Renal cortical epithelial cell (primary cell): ENCODE measurements around the gene PYROXD2. TPM values are rescaled to one million over a fixed set of nuclear protein-coding genes. Genes with fewer than 3 reads are reported as not detected.
"Not testable (repeated sequence)": the region's sequence is repeated elsewhere in the genome, so short reads cannot be mapped to it uniquely, and the experiment has no call there.

Experiments used
- DNase-seq: peaks from one replicate; pipeline ENCODE4 v3.0.0-alpha.2; 2011; ENCODE audit warnings: low read depth
- total RNA-seq: library from RNA; depleted of rRNA; stranded (reverse); fragments of >200 nt; gene quantifications from 2 replicates; pipeline ENCODE4 v1.2.3, GENCODE V29; 2014

Gene PYROXD2
- total RNA-seq, 1 donor from 2014 or later = 4.6 TPM

- no peak for DNase-seq
Measured at GRCh38 chr10:98366062-98366530, 48.9 kb downstream of the PYROXD2 start.

GRCh38 chr10:98365406-98366061 is 49.4 kb downstream of the PYROXD2 start:
- DNase-seq = no peak

GRCh38 chr10:98364432-98365102 is 50.4 kb downstream of the PYROXD2 start:
- no peak for DNase-seq

- no peak for DNase-seq
Measured at GRCh38 chr10:98363220-98363619, 51.8 kb downstream of the PYROXD2 start.

DNA sequence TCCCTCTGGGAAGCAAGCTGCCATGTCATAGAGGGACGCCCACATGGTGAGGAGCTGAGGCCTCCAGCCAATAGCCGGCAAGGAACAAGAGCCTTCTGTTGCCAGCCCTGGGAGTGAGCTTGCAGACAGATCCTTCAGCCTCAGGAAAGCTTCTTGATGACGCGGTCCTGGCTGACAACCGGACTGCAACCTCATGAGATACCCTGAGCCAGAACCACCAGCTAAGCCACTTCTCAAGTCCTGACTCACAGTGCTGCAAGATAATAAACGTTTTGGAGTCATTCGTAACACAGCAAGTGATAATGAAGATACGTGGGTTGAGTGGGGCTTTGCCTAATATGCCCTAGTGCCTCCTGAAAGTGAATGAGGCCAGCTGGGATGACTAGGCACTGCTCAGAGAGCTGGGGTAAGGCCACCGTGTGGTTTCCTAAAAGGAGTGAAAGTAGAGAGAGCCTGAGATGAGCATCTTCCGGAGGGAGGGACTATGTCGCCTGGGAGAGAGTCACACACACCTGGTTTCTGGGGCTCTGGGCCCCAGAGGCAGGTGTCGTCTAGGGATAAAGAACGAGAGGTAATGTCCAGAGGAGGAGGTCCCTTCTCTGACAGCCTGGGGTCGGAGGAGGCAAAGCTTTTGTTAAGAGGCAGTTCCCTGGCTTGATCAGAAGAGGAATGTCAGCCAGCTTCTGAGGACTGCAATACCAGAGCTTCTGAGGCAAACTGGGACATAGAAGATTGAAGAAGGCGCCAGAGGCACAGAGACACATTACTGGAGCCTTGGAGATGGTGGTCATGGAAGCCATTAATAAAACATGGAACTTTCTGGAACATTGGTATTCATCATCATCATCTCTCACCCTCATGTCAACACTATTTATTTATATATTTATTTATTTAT is 53.6 kb downstream of the PYROXD2 start:
- DNase-seq = peak; percentile 78

- peak; percentile 20 for DNase-seq
Measured at GRCh38 chr10:98357194-98357822, 57.7 kb downstream of the PYROXD2 start.

DNA sequence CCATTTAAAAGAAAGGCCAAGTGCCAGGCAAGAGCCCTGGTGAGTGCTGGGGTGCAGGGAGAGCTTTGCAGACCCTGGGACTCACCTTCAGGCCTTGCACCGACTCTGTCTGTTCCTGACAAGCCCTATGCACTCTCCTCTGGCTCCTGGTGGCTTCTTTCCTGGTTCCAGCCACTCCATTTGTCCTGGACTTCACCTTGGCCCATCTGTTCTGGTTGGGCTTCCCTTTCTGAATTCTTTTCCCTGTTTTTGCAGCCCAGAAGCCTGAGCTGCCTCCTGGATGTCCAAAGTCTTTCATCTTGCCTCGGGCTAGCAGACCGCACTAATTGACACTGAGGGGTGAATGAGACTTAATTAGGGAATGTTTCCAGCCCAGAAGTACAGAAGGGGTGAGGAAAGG is 60.5 kb downstream of the PYROXD2 start:
- no peak for DNase-seq

- DNase-seq = no peak
Measured at GRCh38 chr10:98353170-98353569, 61.8 kb downstream of the PYROXD2 start.

- no peak for DNase-seq
Measured at GRCh38 chr10:98351831-98352402, 63.1 kb downstream of the PYROXD2 start.

GRCh38 chr10:98349508-98349922 is 65.5 kb downstream of the PYROXD2 start:
- no peak for DNase-seq

DNA sequence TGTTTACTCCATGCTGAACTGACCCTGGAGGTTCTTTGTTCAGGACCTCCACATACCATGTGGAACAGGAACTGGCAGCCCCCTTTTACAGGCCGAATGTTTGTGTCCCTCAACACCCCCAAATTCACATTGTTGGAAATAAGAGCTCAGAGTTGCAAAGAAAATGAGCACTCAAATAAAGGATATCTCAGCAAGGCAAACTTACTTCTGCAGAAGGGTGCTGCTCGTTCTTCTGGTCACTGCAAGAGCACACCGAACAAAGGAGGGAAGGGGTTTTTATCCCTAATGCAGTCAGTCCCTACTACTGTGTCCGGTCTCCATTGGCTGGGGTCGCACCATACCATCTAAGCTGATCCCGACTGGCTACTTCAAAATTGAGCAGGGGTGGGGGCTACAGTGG is 68.1 kb downstream of the PYROXD2 start:
- no peak for DNase-seq

GRCh38 chr10:98344589-98345038 is 70.4 kb downstream of the PYROXD2 start:
- DNase-seq = no peak

DNA sequence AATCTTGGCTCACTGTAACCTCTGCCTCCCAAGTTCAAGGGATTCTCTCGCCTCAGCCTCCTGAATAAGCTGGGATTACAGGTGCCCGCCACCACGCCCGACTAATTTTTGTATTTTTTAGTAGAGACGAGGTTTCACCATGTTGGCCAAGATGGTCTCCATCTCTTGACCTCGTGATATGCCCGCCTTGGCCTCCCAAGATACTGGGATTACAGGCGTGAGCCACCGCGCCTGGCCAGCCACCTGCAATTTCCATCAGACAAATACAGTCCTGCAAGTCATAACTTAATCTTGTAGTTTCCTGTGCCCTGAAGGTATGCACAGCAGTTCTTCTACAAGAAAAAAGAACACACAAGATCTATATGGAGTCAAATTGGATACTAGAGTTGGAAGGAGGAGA is 73.3 kb downstream of the PYROXD2 start:
- DNase-seq = not testable (repeated sequence)

GRCh38 chr10:98340940-98341310 is 74.1 kb downstream of the PYROXD2 start:
- no peak for DNase-seq

DNA sequence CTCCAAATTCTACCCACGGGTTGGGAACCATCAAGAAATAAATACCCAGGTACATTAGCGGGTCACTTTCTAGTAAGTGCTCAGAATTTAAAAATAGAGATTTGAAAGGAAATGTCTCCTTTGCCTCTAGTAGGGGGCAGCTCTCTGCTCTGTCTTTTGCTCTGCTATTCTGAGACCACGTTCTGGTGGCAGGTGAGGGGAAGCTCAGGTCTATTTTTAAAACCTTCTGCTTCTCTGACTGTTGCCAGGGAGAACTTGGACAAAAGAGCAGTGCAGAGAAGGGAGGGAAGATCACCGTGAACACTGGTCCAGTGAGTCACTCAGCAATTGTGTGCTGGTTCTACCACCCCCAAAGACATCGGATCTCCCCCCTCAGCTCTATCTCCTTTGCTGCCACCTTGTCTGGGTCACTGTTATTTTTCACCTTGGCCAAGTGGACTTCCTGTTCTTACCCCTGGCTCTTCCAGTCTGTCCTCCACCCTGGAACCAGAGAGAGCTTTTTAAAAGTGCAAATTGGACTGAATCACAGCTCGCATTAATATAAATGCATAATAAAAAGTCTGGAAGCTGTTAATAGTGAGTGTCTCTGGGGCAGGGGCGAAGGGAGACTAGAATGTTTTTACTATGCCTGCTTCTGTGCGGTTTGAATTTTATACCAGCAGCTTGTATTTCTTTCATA is 74.6 kb downstream of the PYROXD2 start:
- no peak for DNase-seq

DNA sequence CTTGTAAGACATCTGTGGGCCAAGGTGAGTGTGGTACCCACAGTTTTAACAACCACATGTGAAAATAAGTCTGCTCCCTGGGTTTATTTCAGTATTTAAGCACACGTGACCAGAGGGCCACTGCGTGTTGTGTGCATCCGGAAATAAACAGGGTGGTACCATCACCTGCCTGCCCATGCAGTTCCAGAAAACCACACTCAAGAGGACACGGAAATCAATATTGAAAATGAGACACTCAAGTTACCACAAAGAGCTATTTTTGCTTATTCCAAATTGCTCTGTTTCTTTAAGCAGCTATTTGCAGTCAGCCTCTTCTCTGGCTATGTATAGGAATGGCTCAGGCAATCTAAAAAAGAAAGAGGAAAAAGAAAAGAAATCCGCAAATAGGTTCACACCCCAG is 75.2 kb downstream of the PYROXD2 start:
- DNase-seq = no peak

GRCh38 chr10:98338896-98339295 is 76.1 kb downstream of the PYROXD2 start:
- DNase-seq = no peak

GRCh38 chr10:98338318-98338717 is 76.7 kb downstream of the PYROXD2 start:
- DNase-seq = no peak

DNA sequence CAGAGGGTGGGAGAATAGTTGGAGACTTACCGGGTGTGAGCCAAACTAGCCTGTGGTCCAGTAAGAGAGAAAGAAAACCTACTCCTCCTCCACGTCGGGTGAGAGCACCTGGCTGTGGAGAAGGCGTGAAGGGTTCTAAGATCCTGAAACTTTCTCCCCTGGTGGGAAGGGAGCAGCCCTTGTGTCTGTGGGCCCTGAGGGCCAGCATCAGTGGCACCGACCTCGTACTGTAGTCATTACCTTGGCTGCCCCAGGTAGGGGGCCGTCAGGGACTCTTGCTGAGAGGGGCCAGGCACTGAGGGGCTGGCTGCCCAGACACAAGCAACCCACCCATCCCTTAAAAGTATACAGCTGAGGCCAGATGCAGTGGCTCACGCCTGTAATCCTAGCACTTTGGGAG is 77.5 kb downstream of the PYROXD2 start:
- DNase-seq = no peak
